Measurements from ENCODE around the gene ZNF664. TPM values are rescaled to one million over a fixed set of nuclear protein-coding genes. Genes with fewer than 3 reads are reported as not detected.

The ZNF664 gene
- total and polyA plus RNA-seq, 2 of the 13 experiments (the other 11 are each of a cell fraction or from before 2014, with no cell fraction given) = 43.9 to 56.5 TPM

DNA sequence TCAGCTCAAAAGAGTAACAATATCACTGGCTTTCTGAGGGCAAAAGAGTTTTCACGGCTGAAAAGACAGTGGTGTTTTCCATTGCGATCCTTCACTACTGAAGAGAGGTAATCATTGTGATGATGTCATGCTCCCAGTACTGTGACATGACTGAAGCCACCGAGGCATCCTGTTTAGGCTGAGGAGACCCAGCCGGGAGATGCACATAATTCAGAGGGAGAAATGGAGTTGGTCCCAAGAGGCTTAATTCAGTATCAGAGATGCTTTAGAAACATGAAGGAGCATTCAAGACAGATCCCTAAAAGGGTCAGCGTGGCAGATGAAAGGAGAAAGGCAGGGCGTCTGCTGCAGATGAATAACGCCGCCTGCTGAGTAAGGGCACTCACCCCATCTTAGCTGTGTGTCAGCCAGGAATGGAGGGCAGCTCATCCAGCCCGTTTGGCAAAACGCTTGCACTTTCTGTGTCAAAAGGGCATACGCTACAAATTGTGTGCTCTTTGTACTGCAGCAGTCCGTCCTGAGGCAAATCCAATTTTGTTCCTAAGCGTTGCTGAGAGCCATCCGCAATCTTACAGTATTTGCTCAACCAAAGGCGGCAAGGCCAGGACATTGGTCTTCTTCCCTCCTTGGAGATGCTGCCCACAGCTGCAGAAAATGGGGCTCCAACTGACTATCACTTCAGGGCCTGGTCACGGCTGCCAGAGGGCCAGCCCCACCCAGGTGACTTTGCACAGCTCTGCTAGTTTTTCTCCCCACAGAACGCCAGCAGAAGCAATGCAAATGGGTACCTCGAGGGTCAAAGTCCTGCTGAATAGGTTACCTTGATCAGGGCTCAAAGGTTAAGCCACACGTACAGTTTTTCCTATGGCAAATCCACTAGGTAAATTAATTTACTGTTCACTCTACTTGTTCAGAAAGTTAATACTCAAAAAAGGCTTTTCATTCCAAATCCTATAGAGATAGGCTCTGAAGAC, 23.9 kb upstream of the ZNF664 start (continued):
- TF ChIP-seq, protein P1, sequence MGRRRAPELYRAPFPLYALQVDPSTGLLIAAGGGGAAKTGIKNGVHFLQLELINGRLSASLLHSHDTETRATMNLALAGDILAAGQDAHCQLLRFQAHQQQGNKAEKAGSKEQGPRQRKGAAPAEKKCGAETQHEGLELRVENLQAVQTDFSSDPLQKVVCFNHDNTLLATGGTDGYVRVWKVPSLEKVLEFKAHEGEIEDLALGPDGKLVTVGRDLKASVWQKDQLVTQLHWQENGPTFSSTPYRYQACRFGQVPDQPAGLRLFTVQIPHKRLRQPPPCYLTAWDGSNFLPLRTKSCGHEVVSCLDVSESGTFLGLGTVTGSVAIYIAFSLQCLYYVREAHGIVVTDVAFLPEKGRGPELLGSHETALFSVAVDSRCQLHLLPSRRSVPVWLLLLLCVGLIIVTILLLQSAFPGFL (CRISPR knock-in tag; IDR thresholded peaks at IDR 0.05) = no peak
- TF ChIP-seq, protein P2, sequence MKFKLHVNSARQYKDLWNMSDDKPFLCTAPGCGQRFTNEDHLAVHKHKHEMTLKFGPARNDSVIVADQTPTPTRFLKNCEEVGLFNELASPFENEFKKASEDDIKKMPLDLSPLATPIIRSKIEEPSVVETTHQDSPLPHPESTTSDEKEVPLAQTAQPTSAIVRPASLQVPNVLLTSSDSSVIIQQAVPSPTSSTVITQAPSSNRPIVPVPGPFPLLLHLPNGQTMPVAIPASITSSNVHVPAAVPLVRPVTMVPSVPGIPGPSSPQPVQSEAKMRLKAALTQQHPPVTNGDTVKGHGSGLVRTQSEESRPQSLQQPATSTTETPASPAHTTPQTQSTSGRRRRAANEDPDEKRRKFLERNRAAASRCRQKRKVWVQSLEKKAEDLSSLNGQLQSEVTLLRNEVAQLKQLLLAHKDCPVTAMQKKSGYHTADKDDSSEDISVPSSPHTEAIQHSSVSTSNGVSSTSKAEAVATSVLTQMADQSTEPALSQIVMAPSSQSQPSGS (CRISPR knock-in tag; IDR thresholded peaks at IDR 0.05) = no peak
- TF ChIP-seq ZNF383 (CRISPR knock-in tag; IDR thresholded peaks at IDR 0.05; ENCODE audit: borderline replicate concordance) = no peak
- no peak for TF ChIP-seq CEBPG (CRISPR knock-in tag; IDR thresholded peaks at IDR 0.05)
- 0 out of 4 replicates have a peak, but pooled peaks of 1 of the 2 experiments have one; percentile 20 for TF ChIP-seq EP300 (IDR thresholded peaks at IDR 0.05; ENCODE audit: low read depth in 2 of 2, low read length in 2 of 2)
- TF ChIP-seq EP300 (CRISPR knock-in tag; IDR thresholded peaks at IDR 0.05; ENCODE audit: borderline replicate concordance) = no peak
- peak; percentile 65 for TF ChIP-seq POGZ (CRISPR knock-in tag; IDR thresholded peaks at IDR 0.05)
- no peak for TF ChIP-seq AHR (CRISPR knock-in tag; IDR thresholded peaks at IDR 0.05)
- no peak for TF ChIP-seq HMG20B (CRISPR knock-in tag; conservative IDR thresholded peaks at IDR 0.05)
- TF ChIP-seq POLR2A (IDR thresholded peaks at IDR 0.05; ENCODE audit: insufficient read depth in 1 of 2, low read depth in 2 of 2, low read length in 2 of 2) = no peak
- TF ChIP-seq, protein P3, sequence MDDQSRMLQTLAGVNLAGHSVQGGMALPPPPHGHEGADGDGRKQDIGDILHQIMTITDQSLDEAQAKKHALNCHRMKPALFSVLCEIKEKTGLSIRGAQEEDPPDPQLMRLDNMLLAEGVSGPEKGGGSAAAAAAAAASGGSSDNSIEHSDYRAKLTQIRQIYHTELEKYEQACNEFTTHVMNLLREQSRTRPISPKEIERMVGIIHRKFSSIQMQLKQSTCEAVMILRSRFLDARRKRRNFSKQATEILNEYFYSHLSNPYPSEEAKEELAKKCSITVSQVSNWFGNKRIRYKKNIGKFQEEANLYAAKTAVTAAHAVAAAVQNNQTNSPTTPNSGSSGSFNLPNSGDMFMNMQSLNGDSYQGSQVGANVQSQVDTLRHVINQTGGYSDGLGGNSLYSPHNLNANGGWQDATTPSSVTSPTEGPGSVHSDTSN (CRISPR knock-in tag; IDR thresholded peaks at IDR 0.05; ENCODE audit: borderline replicate concordance) = no peak
- no peak for TF ChIP-seq ZNF557 (CRISPR knock-in tag; IDR thresholded peaks at IDR 0.05)
- TF ChIP-seq, protein P4, sequence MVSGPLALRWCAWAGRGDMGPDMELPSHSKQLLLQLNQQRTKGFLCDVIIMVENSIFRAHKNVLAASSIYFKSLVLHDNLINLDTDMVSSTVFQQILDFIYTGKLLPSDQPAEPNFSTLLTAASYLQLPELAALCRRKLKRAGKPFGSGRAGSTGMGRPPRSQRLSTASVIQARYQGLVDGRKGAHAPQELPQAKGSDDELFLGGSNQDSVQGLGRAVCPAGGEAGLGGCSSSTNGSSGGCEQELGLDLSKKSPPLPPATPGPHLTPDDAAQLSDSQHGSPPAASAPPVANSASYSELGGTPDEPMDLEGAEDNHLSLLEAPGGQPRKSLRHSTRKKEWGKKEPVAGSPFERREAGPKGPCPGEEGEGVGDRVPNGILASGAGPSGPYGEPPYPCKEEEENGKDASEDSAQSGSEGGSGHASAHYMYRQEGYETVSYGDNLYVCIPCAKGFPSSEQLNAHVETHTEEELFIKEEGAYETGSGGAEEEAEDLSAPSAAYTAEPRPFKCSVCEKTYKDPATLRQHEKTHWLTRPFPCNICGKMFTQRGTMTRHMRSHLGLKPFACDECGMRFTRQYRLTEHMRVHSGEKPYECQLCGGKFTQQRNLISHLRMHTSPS (CRISPR knock-in tag; IDR thresholded peaks at IDR 0.05; ENCODE audit: low read depth) = 0 out of 2 replicates have a peak, but pooled peaks have one; percentile 14
- no peak for TF ChIP-seq U2AF2 (IDR thresholded peaks at IDR 0.05; ENCODE audit: low read depth, low read length)
- TF ChIP-seq ZNF629 (CRISPR knock-in tag; conservative IDR thresholded peaks at IDR 0.05) = peak; percentile 56; the same call in 1 of the 2 replicates
- peak; percentile 52; the same call in 1 of the 2 replicates for TF ChIP-seq ZNF292 (CRISPR knock-in tag; IDR thresholded peaks at IDR 0.05; ENCODE audit: borderline replicate concordance, low read depth)
- TF ChIP-seq ZNF776 (CRISPR knock-in tag; IDR thresholded peaks at IDR 0.05) = 0 out of 2 replicates have a peak, but pooled peaks have one; percentile 87
- TF ChIP-seq MZF1 (CRISPR knock-in tag; IDR thresholded peaks at IDR 0.05; ENCODE audit: borderline replicate concordance) = no peak
- no peak for TF ChIP-seq BRCA1 (CRISPR knock-in tag; IDR thresholded peaks at IDR 0.05)
- peak; percentile 76; the same call in 1 of the 2 replicates for TF ChIP-seq KDM5B (CRISPR knock-in tag; IDR thresholded peaks at IDR 0.05; ENCODE audit: borderline replicate concordance)
- TF ChIP-seq KDM2A (CRISPR knock-in tag; IDR thresholded peaks at IDR 0.05; ENCODE audit: borderline replicate concordance, low read depth) = peak; percentile 30; the same call in 1 of the 2 replicates
- peak; percentile 51; the same call in 1 of the 2 replicates for TF ChIP-seq DMAP1 (CRISPR knock-in tag; IDR thresholded peaks at IDR 0.05)
- TF ChIP-seq, protein P5, sequence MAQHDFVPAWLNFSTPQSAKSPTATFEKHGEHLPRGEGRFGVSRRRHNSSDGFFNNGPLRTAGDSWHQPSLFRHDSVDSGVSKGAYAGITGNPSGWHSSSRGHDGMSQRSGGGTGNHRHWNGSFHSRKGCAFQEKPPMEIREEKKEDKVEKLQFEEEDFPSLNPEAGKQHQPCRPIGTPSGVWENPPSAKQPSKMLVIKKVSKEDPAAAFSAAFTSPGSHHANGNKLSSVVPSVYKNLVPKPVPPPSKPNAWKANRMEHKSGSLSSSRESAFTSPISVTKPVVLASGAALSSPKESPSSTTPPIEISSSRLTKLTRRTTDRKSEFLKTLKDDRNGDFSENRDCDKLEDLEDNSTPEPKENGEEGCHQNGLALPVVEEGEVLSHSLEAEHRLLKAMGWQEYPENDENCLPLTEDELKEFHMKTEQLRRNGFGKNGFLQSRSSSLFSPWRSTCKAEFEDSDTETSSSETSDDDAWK (CRISPR knock-in tag; IDR thresholded peaks at IDR 0.05) = no peak
